GM20431 (cell line): Measurements from ENCODE around the gene ATP5ME.

Source experiments
- in situ Hi-C: fragments of 300-500 bp; cut with MseI, MboI; formaldehyde crosslinking; loops from one replicate; pipeline ENCODE4 v1.15.0; 2020; ENCODE audit warnings: low sequenced_read_pairs; ENCODE audit not compliant: unreplicated experiment

The ATP5ME gene

GRCh38 chr4:657834-658667 lies 16.0 kb downstream of the ATP5ME start:
- in situ Hi-C loops = no loop called here

- in situ Hi-C loops = no loop called here
These were observed 16.7 kb downstream of the ATP5ME start for GRCh38 chr4:657338-657833.

- in situ Hi-C loops = no loop called here
These were observed 17.4 kb downstream of the ATP5ME start for GRCh38 chr4:656436-657337.

GRCh38 chr4:655464-656151 lies 18.5 kb downstream of the ATP5ME start:
- in situ Hi-C loops = no loop called here

GRCh38 chr4:654871-655463 lies 19.1 kb downstream of the ATP5ME start:
- in situ Hi-C loops = no loop called here

GRCh38 chr4:654503-654845 lies 19.6 kb downstream of the ATP5ME start:
- in situ Hi-C loops = no loop called here

- in situ Hi-C loops = no loop called here
These were observed 20.1 kb downstream of the ATP5ME start for GRCh38 chr4:653831-654502.

- in situ Hi-C loops = no loop called here
These were observed 20.8 kb downstream of the ATP5ME start for GRCh38 chr4:653080-653821.

- in situ Hi-C loops = no loop called here
These were observed 22.0 kb downstream of the ATP5ME start for GRCh38 chr4:651884-652642.

GRCh38 chr4:650951-651883 lies 22.9 kb downstream of the ATP5ME start:
- in situ Hi-C loops = no loop called here

- in situ Hi-C loops = no loop called here
These were observed 23.6 kb downstream of the ATP5ME start for GRCh38 chr4:650461-650860.

GRCh38 chr4:649751-650310 lies 24.2 kb downstream of the ATP5ME start:
- in situ Hi-C loops = no loop called here

GRCh38 chr4:649293-649625 lies 24.8 kb downstream of the ATP5ME start:
- in situ Hi-C loops = no loop called here

GRCh38 chr4:648579-649292 lies 25.3 kb downstream of the ATP5ME start:
- in situ Hi-C loops = no loop called here

GRCh38 chr4:647481-647880 lies 26.6 kb downstream of the ATP5ME start:
- in situ Hi-C loops = no loop called here

- in situ Hi-C loops = no loop called here
These were observed 27.6 kb downstream of the ATP5ME start for GRCh38 chr4:646460-646859.
